Measurements from ENCODE around the gene CACNA1F.
"Not testable (repeated sequence)": the region's sequence is repeated elsewhere in the genome, so short reads cannot be mapped to it uniquely, and the experiment has no call there.

Gene CACNA1F

GRCh38 chrX:49192722-49193328, 40.3 kb downstream of the CACNA1F start:
- no peak for DNase-seq

GRCh38 chrX:49191574-49192011, 41.5 kb downstream of the CACNA1F start:
- no peak for DNase-seq

- peak; percentile 86 for DNase-seq
These were observed 42.1 kb downstream of the CACNA1F start for GRCh38 chrX:49190821-49191573.

- DNase-seq: no peak
These were observed 43.5 kb downstream of the CACNA1F start for GRCh38 chrX:49189606-49190005.

- DNase-seq: no peak
These were observed 44.6 kb downstream of the CACNA1F start for GRCh38 chrX:49188468-49189076.

- no peak for DNase-seq
These were observed 45.6 kb downstream of the CACNA1F start for GRCh38 chrX:49187526-49187925.

GRCh38 chrX:49187028-49187394, 46.1 kb downstream of the CACNA1F start:
- DNase-seq: no peak

- peak; percentile 64 for DNase-seq
These were observed 46.8 kb downstream of the CACNA1F start, which contains the start of gene PRICKLE3 for GRCh38 chrX:49186125-49187027. PRICKLE3 (minus strand) TSS chrX:49186373; CDS start chrX:49186297, 76 bp downstream.

- peak; percentile 78 for DNase-seq
These were observed 48.6 kb downstream of the CACNA1F start for GRCh38 chrX:49184294-49185281.

- DNase-seq: no peak
These were observed 49.3 kb downstream of the CACNA1F start for GRCh38 chrX:49183701-49184281.

GRCh38 chrX:49179358-49179757, 53.8 kb downstream of the CACNA1F start:
- no peak for DNase-seq

GRCh38 chrX:49178537-49178936, 54.6 kb downstream of the CACNA1F start:
- no peak for DNase-seq

- no peak for DNase-seq
These were observed 55.2 kb downstream of the CACNA1F start for GRCh38 chrX:49177873-49178480.

GRCh38 chrX:49177338-49177833, 55.8 kb downstream of the CACNA1F start:
- no peak for DNase-seq

- no peak for DNase-seq
These were observed 56.5 kb downstream of the CACNA1F start for GRCh38 chrX:49176421-49177326.

GRCh38 chrX:49175435-49176274, 57.5 kb downstream of the CACNA1F start:
- DNase-seq: no peak

- no peak for DNase-seq
These were observed 58.4 kb downstream of the CACNA1F start for GRCh38 chrX:49174723-49175122.

- DNase-seq: not testable (repeated sequence)
These were observed 59.6 kb downstream of the CACNA1F start for GRCh38 chrX:49173544-49173943.

Data from retina (tissue), 1 donor.